Measurements from ENCODE around the gene EXOC3L2.

- TF ChIP-seq CTCF (IDR thresholded peaks at IDR 0.05; ENCODE audit: insufficient read depth, low read length, poor library complexity, severe bottlenecking) (no peak), EZH2phosphoT487 (conservative IDR thresholded peaks at IDR 0.05; ENCODE audit: low read length) (no peak)
Measured at GRCh38 chr19:45162608-45163143, 82.5 kb downstream of the EXOC3L2 start.

Measured in SU-DHL-6 (cell line).